Activated gamma-delta T cell (primary cell): ENCODE data around the gene MYO18B.

Experiments
- DNase-seq: peaks from one replicate; lab custom pipeline; 2025; lab: John Stamatoyannopoulos, UW

Gene MYO18B

DNA sequence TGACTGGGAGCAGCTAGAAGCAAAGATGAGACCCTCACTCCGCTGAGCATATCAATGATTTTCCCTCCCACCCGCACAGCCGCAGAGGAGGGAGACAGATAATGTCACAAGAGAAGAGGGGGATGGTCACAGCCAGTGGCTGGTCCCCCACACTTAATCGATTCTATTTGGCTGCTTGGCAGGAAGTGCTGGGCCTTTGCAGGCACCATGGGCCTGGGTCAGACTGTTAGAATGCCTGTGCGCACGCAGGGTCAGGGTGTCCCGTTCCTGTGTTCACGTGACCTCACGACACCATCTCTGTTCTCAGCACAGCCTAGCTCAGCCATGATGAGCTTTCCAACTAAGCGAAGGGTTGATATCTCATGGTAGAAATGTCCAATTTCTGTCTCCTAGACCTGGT lies 107.0 kb downstream of the MYO18B start:
- DNase-seq: no peak

DNA sequence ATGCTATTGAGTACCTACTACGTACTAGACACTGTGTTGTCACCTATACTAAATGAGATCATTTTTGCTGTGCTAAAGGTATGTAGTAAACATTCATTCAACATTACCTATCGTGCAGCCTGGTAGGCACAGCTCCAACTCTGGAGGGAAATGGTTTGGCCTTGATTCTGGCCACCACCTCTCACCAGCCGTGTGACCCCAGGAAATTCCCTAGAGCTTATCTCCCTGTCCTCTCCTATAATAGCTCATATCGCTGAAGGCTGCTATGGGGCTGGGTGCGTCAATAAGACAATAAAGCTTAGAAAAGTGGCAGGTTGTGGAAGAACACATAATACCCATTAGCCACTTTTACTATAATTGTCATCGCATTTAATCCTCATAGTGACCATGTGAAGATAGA lies 107.5 kb downstream of the MYO18B start:
- no peak for DNase-seq

DNA sequence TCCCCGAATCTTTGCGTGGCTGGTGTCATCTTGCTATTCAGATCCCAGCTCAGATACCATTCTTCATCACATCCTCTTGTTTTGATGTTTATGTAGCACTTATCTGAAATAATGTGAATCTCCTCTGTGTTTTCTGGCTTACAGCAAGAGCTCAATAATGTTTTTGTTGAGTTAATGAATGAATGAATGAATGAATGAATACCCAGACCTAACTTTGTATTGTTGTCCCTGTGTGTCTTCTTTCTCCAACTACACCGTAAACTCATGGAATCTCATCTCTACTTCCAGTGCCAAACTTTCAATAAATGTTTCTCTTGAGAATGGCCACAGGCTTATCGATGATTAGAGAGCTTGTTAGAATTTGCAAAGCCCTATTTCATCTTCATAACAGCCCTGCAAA lies 110.2 kb downstream of the MYO18B start:
- DNase-seq: no peak

DNA sequence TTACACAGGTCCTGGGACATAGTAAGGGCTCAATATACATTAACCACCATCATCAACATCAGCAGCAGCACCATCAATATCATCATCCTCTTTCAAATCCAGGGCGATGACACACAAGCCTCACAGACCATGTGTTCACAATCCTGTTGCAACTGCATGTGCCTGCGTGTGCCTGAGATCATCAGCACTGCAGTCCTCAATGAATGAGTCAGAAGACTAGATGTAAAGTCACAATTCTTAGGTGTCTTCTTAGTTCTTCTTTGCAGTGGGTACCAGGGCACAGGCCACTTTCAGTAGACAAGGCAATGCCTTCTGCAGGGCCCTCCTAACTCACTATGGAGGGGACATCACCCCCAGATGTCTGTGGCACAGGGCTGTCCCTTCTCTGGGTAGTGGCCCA lies 111.1 kb downstream of the MYO18B start:
- no peak for DNase-seq

DNA sequence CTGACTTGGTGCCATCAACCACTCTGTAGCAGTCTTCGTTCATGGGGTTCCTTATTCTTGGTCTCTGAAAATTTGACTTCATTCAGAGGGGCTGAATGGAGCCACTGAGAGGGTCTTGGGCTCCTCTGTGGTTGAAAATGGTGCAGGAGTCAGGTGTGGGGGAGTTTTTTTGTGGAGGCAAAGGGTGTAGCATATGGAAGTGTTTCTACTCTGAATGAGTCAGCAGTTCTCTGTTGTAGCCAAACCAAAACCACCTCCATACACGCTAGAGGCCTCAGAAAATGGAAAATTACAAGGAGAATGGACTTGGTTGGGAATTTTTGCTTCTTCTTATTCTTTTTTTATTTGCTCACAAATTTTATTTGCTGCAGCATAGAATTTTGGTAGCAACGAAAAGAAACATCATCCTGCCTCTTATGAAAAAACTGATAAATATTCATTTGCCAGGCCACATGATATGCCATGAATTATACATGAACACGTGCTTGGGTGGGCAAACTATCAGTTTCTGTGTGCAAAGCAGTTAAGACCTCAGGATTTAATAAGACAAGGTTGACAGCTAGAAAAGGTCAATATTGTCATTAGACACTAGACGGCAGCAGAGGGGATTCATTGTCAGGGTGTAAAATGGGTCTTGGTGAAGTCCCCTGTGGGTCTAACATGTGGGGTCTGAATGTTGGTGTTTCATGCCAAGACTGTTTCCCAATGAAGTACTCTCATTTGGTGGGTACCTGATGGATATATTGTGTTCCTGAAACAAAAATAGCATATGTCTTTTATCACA lies 111.7 kb downstream of the MYO18B start:
- no peak for DNase-seq

DNA sequence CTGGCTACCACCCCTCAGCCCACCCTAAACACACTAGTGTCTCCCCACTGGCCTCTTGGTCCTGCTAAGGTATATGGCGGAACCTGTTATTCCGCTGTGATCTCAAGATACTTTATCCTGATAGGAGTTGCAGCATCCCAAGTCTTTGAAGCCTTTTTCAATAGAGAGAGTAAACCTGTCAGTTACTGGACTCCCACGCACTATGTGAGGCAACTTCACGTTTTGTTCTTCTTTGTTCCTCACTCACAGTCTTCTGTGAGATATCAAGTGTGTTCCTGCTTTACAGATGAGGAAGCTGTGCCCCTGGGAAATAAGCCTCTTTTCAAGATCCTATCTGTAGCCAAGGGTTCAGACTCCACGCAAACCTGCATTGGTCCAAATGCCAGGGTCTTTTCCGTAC lies 127.8 kb downstream of the MYO18B start:
- no peak for DNase-seq

DNA sequence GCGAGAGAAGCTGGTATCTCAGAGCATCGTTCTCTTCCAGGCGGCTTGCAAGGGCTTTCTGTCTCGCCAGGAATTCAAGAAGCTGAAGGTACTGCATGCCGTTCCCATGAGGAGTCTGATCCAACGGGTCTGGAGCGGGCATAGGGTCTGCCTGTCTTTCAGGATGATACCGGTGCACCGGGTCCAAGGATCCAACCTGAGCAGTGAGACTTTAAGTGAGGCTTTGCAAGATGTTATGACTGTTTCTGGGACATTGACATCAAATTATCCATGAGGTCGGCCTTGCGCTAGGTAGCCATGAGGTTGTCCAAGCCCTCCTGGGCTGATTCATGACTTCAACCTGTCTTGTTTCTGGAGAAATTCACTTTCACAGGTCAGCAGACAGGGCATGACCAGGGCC lies 132.3 kb downstream of the MYO18B start:
- no peak for DNase-seq

DNA sequence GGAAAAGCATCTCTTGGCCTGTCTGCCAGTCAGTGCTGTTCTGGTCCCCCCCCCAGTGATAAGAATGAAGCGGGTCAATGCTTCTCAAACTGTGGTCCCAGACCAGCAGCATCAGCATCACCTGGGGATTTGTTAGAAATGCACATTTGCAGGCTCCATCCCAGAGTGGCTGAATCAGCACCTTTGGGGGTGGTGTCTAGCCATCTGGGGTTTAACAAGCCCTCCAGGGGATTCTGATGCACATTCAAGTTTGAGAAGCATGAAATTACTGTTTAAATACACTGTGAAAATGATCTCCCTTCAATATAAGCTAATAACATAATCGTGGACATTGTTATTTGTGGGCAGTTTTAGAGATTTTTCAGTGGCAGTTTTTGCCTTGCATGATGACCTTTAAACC lies 133.5 kb downstream of the MYO18B start:
- no peak for DNase-seq

DNA sequence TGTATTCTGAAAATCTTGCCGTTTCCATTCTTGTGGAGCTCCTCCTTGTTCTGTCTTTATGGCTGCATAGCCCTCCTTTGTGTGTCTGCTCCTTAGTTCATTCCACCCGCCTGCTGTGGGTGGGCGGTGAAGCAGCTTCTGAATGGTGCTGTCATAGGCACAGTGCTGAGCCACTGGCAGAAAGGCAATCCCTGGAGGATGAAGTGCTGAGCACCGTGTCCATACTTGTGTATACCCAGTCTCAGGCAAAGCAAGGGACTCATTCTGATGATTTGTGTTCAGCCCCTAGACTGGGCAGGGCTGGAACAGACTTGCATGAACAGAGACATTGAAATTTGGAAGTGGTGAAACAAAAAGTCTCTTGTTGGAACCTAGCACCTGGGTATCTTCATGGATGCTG lies 134.9 kb downstream of the MYO18B start:
- no peak for DNase-seq

DNA sequence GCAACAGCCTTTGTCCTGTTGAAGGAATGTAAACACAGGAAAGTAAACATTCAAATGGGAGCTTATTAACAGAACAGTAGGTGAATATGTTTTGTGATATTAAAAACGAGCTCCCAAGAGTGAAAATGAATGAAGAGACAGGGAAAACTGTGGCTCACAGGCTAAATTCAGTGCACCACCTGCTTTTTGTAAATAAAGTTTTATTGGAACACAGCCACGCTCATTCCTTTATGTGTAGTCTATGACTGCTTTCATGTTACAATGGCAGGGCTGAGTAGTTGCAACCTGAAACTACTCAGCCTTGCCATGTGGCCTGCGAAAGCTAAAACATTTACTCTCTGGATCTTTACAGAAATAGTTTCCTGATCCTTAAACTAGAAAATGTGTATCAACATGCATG lies 136.9 kb downstream of the MYO18B start:
- DNase-seq: no peak

DNA sequence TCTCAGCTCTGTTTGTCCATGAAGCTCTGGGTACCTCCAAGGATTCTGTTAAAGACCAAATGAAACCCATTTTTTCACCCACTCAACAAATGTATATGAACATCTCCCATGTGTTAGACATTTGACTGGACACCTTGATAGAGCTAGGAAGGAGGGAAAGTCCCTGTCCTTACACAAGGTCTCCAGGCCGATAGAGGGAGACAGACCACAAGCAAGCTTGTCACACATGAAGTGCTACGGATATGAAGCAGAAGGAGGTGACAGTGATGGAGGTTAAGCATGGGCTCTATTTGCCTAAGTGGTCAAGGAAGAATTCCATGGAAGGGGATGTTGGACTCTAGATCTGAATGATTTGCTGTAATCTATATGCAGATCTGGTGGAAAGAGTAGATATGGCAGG lies 138.5 kb downstream of the MYO18B start:
- DNase-seq: no peak

GRCh38 chr22:25881210-25881755 lies 139.3 kb downstream of the MYO18B start:
- no peak for DNase-seq

GRCh38 chr22:25882360-25882759 lies 140.4 kb downstream of the MYO18B start:
- no peak for DNase-seq

DNA sequence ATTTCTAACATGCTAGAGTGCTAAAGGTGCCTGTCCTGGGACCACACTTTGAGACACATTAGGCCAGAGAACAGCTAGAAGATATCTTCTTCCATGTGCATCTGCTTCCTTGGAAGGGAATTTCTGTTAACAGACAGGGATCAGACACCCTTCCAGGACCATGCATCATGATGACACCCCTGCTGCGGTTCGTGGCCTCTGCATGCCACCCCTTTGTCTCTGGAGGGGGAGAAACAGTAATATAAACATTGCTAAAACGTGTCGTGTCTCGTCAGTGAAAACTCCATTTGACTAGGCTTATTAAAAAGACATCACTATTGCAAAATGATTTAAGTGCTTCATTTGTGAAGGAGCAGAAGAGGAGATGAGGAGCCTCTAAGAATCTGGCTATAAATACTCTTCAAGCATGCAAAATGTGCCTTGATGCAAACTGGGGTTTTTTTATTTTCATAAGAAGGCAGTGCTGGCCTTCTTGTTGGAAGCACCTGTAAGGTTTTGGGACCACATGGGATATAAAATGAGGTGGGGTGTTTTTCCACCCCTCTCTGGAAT lies 141.6 kb downstream of the MYO18B start:
- no peak for DNase-seq

- no peak for DNase-seq
These were observed 142.1 kb downstream of the MYO18B start for GRCh38 chr22:25884121-25884520.

DNA sequence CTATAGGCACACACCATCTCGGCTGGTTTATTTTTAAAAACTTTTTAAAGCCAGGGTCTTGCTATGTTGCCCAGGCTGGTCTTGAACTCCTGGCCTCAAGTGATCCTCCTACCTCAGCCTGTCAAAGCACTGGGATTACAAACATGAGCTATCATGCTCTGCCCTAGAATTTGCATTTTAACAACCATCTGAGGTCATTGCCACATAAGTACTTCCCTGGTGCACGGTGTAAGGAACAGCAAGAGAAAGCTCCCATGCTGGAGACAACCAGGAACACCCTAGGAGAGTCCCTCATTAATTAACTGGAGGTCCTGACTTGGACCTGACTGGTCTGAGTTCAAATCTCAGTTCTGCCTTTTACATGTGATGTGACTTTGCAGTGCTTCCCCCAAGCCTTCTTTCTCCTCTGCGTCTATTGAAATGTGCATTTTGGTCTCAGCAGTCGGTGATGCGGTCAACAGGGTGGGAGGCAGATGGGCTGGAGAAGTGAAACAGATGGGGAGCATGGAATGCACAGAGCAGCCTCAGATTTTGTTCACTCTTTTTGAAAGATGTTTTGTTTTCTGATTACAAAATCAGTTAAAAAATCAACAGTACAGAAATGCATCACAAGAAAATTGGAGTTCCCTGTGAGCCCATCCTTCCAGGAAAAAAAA lies 146.5 kb downstream of the MYO18B start:
- DNase-seq: no peak

DNA sequence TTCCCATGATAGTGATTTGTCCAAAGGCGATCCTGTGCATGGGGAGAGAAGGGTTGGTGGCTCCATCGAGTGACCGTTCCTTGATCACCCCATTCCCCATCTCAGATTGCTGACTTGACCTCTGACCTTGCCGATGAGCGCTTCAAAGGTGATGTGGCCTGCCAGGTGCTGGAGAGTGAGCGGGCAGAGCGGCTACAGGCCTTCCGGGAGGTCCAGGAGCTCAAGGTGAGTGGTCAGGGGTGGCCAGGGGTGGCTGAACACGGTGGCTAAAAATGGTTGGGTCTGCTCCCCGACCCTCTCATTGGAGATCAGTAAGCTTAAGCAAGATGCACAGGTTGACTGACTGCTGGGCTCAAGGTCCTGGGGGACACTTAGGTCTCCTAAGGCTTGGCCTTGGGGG lies 148.7 kb downstream of the MYO18B start:
- no peak for DNase-seq

DNA sequence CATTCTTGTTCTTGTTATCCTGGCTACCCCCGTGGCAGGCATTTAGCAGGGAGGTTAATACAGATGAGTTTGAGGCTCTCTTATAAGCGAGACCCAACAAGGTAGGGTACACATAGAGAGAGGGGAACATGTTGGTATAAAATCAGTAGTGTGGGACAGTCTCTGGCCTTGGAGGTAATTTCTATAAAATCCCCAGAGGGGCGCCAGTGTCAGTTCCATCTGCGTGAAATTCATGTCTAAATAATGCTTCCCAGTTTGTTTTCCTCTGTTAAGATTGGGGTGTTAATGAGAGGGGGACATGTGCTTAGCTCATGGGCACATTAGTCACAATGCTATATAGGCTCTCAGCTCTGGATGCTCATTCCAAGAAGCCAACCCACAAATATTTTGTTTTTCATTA lies 150.7 kb downstream of the MYO18B start:
- DNase-seq: no peak

- DNase-seq: no peak
These were observed 153.7 kb downstream of the MYO18B start for GRCh38 chr22:25895678-25896077.

- DNase-seq: no peak
These were observed 154.1 kb downstream of the MYO18B start for GRCh38 chr22:25896098-25896497.

DNA sequence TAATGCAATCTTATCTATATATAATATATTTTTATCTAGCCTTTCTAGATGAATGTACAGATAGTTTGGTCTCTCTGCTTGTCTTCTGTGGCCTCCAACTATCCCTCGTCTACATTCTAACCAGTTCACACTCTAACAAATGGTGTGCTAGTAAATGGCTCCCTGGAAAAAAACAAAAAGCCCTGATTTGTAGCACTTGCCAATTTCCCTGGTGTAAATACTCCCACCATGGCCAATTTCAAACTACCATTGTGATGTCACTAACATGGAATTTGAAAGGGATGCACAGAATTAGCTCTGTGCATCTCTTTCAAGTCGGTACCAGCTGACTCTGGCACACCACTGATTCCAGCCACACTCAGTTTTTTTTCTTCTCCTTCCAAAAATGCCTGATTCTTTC lies 154.6 kb downstream of the MYO18B start:
- DNase-seq: no peak

- no peak for DNase-seq
These were observed 156.8 kb downstream of the MYO18B start for GRCh38 chr22:25898707-25899365.

GRCh38 chr22:25899566-25899965 lies 157.6 kb downstream of the MYO18B start:
- no peak for DNase-seq
